GM19099 (cell line): ENCODE data around the gene TRMT44.

ENCODE experiments used
- POLR2A ChIP-seq: IDR thresholded peaks from 3 replicates; pipeline ENCODE4 v1.6.1; 2011; ENCODE audit warnings: low read depth; ENCODE audit not compliant: insufficient read length; ENCODE audit errors: extremely low read depth

The TRMT44 gene

DNA sequence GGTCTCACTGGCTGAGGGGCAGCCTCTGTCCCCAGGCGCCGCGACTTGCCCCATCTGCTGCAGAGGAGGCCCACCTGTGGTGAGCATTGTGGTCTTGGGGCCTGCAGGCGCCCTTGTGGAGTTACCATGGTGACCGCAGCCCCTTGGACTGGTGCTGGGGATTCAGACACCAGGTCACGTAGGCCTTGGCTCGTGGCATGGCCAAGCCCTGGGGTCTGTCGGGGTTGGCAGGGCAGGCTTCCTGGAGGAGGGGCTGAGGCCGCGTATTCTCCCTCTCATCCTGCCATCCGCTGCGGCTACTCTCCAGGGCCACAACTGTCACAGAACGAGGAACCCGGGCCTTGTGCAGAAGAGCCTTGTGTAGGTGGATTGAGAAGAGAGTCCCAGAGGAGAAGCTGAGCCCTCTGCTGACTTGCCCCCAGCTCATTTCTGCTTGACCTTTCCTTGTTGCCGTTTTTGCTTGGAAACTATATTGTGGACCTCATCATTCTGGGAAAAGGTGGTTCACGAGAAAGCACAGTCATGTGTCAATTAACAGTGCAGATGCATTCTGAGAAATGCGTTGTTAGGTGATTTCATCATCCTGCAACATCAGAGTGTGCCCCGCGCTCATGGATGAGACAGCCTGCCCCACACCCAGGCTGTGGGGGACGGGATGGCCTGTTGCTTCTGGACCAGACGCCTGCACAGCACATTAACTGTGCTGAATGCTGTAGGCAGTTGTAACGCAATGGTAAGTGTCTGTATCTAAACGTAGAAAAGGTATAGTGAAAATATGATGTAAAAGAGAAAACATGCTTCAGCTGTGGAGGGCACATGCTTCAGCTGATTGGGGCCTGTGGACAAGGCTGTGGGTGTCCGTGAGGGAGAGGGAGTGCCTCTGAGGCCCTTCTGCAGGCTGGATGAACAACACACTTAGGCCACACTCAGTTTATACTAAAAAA lies 38.5 kb downstream of the TRMT44 start:
- no peak for TF ChIP-seq POLR2A

DNA sequence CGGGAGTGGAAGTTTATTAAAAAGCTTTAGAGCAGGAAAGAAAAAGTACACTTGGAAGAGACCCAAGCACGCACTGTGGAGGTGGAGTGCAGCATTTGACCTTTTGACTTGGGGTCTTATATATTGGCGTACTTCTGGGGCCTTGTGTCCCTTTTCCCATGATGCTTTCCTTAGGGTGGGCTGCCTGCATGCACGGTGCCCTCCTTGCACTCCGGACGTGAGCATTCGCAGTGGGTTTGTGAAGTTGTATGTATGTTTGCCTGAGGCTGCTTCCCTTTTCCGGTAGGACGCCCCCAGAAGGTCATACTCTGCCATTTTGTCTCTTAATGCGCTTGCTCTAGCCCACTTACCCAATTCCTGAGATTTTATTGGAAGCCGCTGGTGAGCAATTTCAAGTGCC lies 39.6 kb downstream of the TRMT44 start:
- TF ChIP-seq POLR2A: no peak

DNA sequence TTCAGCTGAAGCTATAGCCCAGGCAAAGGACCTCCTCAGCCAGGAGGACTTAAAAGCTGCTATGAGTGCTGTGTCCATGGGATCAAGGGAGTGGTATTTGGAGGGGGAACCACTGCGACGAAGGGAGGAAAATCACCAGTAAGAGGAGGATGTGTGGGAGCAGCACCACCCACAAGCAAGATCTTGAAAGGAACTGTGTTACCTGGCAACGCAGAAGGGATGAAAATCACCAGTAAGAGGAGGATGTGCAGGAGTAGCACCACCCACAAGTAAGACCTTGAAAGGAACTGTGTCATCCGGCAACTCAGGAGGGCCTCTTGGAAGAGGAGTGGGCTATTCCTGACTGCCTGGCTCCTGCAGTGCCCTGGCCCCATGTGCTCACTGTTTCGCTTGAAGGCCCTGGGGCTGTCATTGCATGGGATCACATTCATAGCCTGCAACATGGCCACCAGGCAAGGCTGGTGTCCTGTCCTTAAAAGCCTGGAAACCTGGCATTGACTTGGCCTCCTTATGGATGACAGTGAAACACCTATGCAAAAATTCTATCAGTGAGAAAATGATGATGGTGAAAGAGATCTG lies 48.3 kb downstream of the TRMT44 start:
- no peak for TF ChIP-seq POLR2A

DNA sequence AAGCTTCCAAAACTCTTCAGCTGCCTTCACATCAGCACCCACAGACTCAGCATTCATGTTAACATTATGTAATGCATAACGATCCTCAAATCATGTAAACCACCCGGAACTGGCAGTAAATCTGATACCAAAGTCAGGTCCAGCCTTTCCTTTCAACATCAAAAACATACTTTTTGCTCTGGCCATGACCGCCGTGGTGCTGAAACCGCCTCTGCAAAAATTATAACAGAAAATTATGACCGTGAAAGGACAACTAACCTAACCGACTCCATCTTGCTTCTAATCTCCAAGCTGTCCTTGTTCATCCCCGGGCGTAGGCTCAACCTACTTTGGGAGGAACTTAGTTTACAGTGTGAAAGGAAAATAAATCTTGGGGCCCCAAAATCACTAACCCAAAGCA lies 51.6 kb downstream of the TRMT44 start:
- no peak for TF ChIP-seq POLR2A

DNA sequence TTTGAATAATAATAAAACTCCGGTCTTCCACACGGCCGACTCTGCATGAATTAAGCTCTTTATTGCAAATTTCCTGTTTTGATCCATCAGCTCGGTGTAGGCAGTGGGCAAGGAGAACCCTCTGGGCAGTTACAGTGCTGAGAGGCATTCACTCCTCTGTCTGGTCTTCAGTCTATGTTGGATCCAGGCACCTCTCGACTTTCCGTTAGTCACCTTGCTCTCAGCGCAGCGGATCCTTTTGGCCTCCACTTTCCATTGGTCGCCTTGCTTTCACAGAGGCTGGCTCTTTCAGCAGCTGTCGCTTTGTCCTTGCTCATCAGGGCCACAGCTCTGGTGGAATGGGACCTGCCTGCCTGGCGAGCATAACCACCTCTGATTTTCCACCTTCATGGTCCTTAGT lies 52.9 kb downstream of the TRMT44 start:
- TF ChIP-seq POLR2A: no peak

DNA sequence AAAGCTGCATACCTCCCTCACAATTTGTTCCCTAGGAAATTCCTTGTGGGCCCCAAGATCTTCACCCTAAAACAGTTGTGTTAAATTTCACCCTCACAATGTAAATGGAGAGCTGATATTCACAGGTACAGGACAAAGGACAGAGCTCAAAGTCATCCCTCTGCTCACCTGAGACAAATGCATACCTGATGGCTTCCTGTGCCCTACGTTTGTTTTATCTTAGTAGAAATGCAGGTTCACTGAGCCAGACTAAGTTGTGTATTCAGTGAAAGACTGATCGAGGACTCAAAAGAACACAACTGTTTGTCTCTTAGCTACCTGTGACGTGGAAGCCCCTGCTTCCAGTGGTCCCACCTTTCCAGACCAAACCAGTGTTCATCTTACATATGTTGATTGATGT lies 53.6 kb downstream of the TRMT44 start:
- no peak for TF ChIP-seq POLR2A

DNA sequence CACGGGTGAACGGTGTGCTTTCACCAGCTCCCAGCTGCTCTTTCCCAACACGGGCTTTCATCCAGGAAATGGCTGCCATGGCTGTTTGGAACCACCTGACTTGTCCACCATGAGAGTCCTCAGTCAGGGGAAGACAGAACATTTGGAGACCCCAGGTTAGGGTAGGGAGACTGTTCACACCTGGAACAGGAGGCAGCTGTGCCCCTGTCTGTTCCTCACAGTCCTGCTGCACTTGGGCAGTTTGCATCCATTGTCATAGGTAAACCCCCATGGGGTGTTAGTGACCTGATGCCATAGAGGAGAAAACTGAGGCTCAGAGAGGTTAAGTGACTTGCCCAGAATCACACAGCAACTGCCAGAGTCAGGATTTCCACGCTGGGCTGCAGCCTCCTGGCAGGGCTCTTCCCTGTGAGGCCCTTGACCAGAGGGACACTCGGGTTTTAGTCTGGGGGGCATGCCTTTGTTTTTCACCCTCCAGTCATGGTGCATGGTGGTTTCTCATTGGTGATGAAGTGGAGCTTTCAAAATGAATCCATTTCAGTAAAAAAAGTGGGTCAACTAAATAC lies 54.5 kb downstream of the TRMT44 start:
- no peak for TF ChIP-seq POLR2A

DNA sequence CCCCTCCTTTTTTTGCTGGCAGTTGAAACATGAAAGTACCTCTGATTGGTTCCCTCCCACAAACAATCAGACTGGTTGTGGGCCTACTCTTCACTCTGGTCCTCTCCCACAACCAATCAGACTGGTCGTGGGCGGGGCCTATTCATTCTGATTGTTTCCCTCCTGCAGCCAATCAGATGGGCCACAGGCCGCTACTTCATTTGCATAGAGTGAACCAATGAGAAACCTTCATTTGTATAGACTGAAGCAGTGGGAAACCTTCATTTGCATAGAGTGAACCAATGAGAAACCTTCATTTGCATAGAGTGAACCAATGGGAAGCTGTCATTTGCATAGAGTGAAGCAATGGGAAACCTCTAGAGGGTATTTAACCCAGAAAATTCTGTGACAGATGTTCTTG lies 55.2 kb downstream of the TRMT44 start:
- TF ChIP-seq POLR2A: no peak

DNA sequence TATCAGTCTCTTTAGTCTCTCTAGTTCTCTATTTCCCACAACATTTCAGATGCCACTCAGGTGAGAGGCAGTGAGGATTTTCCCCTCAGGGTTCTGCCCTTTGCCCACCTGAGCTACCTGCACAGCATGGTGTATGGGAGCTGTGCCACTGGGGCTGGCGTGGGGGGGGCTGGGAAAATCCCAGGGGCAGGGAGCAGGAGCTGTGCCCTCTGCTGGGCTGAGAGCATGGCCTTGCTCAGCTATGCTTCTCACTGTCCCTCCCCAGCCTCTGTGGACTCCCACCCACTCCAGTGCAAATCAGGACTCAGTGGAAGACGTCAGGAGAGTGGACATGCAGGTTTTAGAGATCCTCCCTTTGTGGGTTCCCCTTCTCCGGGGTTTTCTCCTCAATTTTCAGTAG lies 57.2 kb downstream of the TRMT44 start:
- TF ChIP-seq POLR2A: no peak

DNA sequence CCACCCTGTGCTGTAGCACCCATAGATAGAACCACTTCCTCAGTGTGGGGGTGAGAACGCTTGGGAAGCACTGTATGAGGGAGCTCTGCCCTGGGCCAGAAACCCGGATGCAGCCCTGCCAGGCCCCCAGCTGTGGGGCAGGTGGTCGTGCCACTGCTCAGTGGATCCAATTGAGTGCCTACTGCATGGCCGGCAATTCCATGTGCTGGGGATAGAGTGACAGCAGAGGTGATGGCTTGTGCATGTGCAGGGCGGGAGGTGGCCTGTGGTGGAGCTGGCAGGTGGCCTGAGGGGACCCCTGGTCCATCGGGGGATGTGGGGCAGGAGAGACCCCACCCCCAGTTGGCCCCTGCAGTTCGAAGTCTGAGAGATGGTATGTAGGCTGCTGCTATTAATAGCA lies 60.4 kb downstream of the TRMT44 start:
- TF ChIP-seq POLR2A: no peak

DNA sequence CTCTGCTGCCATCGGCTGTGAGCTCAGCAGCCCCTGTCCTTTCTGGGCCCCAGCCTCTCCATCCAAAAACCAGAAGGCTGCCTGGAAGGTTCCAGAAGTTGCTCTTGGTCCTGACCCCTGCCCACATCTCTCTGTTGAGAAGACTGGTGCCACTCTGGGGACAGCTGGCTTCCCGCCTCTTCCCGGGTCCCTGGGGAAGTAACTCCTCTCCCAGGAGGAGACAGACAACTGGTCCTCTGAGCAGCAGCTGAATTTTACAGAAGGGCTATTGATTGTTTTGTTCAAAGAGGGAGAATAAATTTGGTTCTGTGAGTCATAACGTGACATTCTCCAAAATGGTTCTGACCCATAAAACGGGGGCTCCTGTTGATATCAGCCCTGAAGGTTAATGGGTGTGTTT lies 61.2 kb downstream of the TRMT44 start:
- no peak for TF ChIP-seq POLR2A

DNA sequence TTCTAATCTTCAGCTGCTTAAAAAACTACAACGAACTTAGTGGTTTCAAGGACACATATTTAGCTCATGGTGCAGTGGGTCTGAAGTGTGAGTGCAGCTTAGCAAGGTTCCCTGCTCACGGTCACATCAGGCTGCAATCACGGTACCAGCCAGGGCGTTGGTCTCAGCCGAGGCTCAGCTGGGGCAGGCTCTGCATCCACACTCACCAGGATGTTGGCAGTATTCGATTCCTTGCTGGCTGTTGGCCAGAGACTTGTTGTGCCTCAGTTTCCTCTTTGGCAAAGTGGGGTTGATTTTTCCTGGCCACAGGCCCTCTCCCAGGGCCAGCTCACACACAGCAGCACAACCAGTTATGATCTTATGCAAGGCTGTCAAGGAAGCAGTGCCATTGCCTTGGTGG lies 61.8 kb downstream of the TRMT44 start:
- no peak for TF ChIP-seq POLR2A

DNA sequence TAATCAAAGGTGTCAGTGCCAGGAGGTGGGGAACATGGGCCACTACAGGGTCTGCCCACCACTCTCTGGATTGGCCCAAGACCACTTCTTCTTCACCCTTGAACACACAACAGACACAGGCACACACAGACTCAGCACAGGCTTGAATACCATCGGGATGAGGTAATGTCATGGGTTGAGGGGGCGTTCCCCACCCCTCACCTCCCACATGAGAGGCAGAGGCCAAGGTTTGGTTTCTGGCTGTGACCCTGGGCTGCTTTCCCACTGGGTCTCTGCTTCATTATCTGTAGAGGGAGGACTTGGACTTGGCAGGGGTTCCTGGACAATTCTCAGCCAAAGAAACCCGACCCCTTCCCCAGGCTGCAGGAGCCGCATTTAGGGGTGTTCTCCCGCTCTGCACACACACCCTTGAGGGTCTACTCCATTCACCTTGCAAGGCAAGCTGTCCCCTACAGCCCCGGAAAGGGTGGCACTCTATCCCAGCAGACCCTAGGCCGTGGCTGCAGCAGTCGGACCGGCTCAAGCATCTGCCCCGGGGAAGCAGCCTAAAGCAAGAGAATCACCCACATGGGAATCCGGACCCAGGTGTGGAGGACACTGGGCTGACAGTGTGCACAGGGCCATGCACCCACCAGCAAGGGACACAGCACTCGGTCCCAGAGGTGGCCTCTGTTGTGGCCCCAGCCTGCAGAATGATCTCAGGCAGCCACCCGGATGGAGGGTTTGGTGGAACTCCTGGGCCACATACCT lies 62.4 kb downstream of the TRMT44 start:
- no peak for TF ChIP-seq POLR2A

DNA sequence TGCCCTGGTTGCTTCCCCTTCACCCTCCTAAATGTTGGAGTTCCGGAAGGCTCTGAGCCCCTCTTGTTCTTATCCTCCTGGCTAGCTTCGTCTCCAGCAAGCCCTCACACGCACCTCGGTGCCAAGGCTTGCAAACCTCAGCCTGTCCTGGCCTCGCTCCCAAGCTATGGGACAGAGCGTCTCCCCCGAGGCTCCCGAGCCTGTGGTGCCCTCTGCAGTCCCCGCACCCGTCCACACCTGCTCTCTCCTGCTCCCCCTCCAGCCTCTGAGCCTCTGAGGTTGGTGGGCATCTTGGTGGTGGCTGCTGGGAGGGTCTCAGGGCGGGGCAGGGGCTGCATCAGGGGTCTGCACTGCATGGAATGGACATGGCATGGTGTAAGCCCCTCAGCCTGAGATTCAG lies 63.2 kb downstream of the TRMT44 start:
- TF ChIP-seq POLR2A: no peak

DNA sequence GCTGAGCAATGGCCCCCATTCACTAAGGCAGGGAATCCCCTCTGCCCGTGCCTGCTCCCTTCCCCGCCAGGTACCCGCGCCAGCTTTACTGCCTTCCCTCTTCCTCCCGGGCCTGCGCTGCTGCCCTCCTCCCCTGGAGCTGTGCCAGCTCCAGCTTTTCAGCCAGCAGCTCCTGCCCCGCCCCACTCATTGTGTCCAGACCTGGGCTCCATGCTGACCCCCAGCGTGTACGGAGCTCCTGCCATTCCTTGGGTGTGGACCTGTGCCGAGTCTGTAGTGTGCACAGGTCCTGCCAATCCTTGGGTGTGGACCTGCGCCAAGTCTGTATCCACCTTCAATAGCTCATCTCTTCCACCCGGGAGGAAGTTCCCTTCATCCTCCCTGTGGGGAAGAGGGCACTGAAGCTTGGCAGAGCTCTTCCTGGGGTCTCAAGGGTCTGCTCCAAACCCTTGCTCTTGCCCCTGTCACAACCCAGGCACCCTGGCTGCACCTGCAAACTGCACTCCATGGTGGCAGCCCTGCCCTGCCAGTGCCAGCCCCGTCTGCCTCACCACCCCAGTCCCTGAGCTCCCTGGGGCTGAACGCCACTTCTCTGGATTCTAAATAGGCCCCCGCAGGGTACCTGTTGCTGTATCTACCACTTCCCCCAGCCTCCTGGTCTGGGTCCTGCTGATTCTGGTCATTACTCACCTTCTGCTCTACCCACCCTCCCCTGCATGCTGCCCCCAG lies 63.9 kb downstream of the TRMT44 start:
- TF ChIP-seq POLR2A: no peak
